K562 (cell line): ENCODE results near the gene XIRP1.

Experiments
- CBX5 ChIP-seq: IDR thresholded peaks from 2 replicates; pipeline ENCODE4 v1.6.1; 2014; ENCODE audit warnings: low read depth, borderline replicate concordance
- CTCF ChIP-seq, 3 experiments: IDR thresholded peaks in 2 of 3; conservative IDR thresholded peaks in 1 of 3; 2 replicates each; pipeline ENCODE4 v1.5.1; 2011 to 2012; ENCODE audit warnings: low read length in 3 of 3, mild to moderate bottlenecking in 3 of 3, control low read depth in 2 of 3, improper control_type of control experiment in 1 of 3, inconsistent platforms in 1 of 3, low read depth in 1 of 3, mixed read lengths in 1 of 3, moderate library complexity in 1 of 3; ENCODE audit not compliant: insufficient read depth in 2 of 3
- EZH2 ChIP-seq: IDR thresholded peaks from 2 replicates; pipeline ENCODE4 v1.6.1; 2012; ENCODE audit warnings: low read depth, mild to moderate bottlenecking, inconsistent platforms, low read length, borderline replicate concordance
- NCOA1 ChIP-seq: fragments of 450-650 bp; IDR thresholded peaks from 2 replicates; pipeline ENCODE4 v1.6.1; 2016; ENCODE audit warnings: low read depth
- NFIC ChIP-seq: fragments of 450-650 bp; IDR thresholded peaks from 2 replicates; pipeline ENCODE4 v1.6.1; 2017; ENCODE audit warnings: mild to moderate bottlenecking, inconsistent platforms
- PATZ1 ChIP-seq: fragments of 250-450 bp; sonication (Bioruptor Pico); IDR thresholded peaks from 2 replicates; pipeline ENCODE4 v1.5.0; 2020; ENCODE audit warnings: mild to moderate bottlenecking, borderline replicate concordance
- ZFP30 ChIP-seq: fragments of 250-450 bp; sonication (Bioruptor Pico); IDR thresholded peaks from 2 replicates; pipeline ENCODE4 v1.8.0; 2022; ENCODE audit warnings: moderate library complexity, mild to moderate bottlenecking, inconsistent platforms, borderline replicate concordance
- ZNF253 ChIP-seq: fragments of 250-450 bp; sonication (Bioruptor Pico); conservative IDR thresholded peaks from 2 replicates; pipeline ENCODE4 v1.6.1; 2021; ENCODE audit warnings: mild to moderate bottlenecking

GRCh38 chr3:39157359-39157758 is 35.0 kb downstream of the XIRP1 start:
- TF ChIP-seq ZNF253 (CRISPR knock-in tag), result no peak
- TF ChIP-seq EZH2, result no peak
- TF ChIP-seq CTCF (IDR thresholded peaks at IDR 0.05 in 2 of 3, conservative IDR thresholded peaks at IDR 0.05 in 1 of 3; ENCODE audit: insufficient read depth in 2 of 3, low read depth in 1 of 3, low read length in 3 of 3), result no peak
- no peak for TF ChIP-seq ZFP30
- TF ChIP-seq PATZ1, result no peak
- TF ChIP-seq CBX5, result no peak
- TF ChIP-seq NCOA1, result no peak
- no peak for TF ChIP-seq NFIC
